B cell (primary cell): Measurements from ENCODE around the gene BPIFB2.

ENCODE experiments used
- CTCF ChIP-seq: fragments of 200-600 bp; IDR thresholded peaks from one replicate; pipeline ENCODE4 v1.8.0; 2022; ENCODE audit warnings: antibody characterized with exemption, mild to moderate bottlenecking
- EZH2 ChIP-seq: IDR thresholded peaks from 2 replicates; pipeline ENCODE4 v1.6.1; 2012; ENCODE audit warnings: borderline replicate concordance, low read depth, mild to moderate bottlenecking, moderate library complexity, low read length; ENCODE audit not compliant: insufficient read depth, poor library complexity, severe bottlenecking

- TF ChIP-seq CTCF: no peak
- no peak for TF ChIP-seq EZH2
These were observed 36.6 kb upstream of the BPIFB2 start for GRCh38 chr20:32970973-32971300.
